Dermis microvascular lymphatic vessel endothelial cell (primary cell): ENCODE data around the gene GPC5. TPM values are rescaled to one million over a fixed set of nuclear protein-coding genes. Genes with fewer than 3 reads are reported as not detected.
"Not testable (repeated sequence)": the region's sequence is repeated elsewhere in the genome, so short reads cannot be mapped to it uniquely, and the experiment has no call there.

Experiments
- DNase-seq, 2 donors: peaks; one replicate each; pipeline versions ENCODE4 v3.0.0 to v3.0.0-alpha.2; 2010; ENCODE audit warnings: low read depth in 2 of 2
- total RNA-seq: library from RNA; depleted of rRNA; stranded (reverse); fragments of >200 nt; gene quantifications from 2 replicates; pipeline ENCODE4 v1.2.1, GENCODE V29; 2014

The GPC5 gene
- total RNA-seq, 1 donor from 2014 or later: 0.51 TPM

GRCh38 chr13:92255526-92255925 is 857.1 kb downstream of the GPC5 start:
- DNase-seq: no peak

- DNase-seq: no peak
Measured at GRCh38 chr13:92256211-92256610, 857.8 kb downstream of the GPC5 start.

GRCh38 chr13:92259046-92259445 is 860.6 kb downstream of the GPC5 start:
- DNase-seq: no peak

GRCh38 chr13:92259523-92259922 is 861.1 kb downstream of the GPC5 start:
- no peak for DNase-seq

GRCh38 chr13:92260363-92260762 is 861.9 kb downstream of the GPC5 start:
- no peak for DNase-seq

GRCh38 chr13:92262100-92262788 is 863.8 kb downstream of the GPC5 start:
- DNase-seq: no peak

GRCh38 chr13:92265408-92265807 is 867.0 kb downstream of the GPC5 start:
- DNase-seq: no peak

- no peak for DNase-seq
Measured at GRCh38 chr13:92270990-92271389, 872.6 kb downstream of the GPC5 start.

GRCh38 chr13:92272177-92272576 is 873.8 kb downstream of the GPC5 start:
- DNase-seq: no peak

GRCh38 chr13:92280986-92281385 is 882.6 kb downstream of the GPC5 start:
- not testable (repeated sequence) for DNase-seq

- DNase-seq: not testable (repeated sequence)
Measured at GRCh38 chr13:92290718-92291307, 892.4 kb downstream of the GPC5 start.

GRCh38 chr13:92294533-92294932 is 896.1 kb downstream of the GPC5 start:
- DNase-seq: not testable (repeated sequence)

- DNase-seq: not testable (repeated sequence)
Measured at GRCh38 chr13:92296154-92296671, 897.8 kb downstream of the GPC5 start.

- no peak for DNase-seq
Measured at GRCh38 chr13:92297971-92298942, 899.8 kb downstream of the GPC5 start.

- DNase-seq: no peak
Measured at GRCh38 chr13:92300651-92301050, 902.2 kb downstream of the GPC5 start.

- DNase-seq: no peak
Measured at GRCh38 chr13:92303428-92303827, 905.0 kb downstream of the GPC5 start.

- no peak for DNase-seq
Measured at GRCh38 chr13:92307752-92308151, 909.3 kb downstream of the GPC5 start.

- no peak for DNase-seq
Measured at GRCh38 chr13:92312823-92313222, 914.4 kb downstream of the GPC5 start.

- DNase-seq: no peak
Measured at GRCh38 chr13:92313382-92313781, 915.0 kb downstream of the GPC5 start.

GRCh38 chr13:92315265-92315664 is 916.8 kb downstream of the GPC5 start:
- DNase-seq: no peak

- DNase-seq: no peak
Measured at GRCh38 chr13:92316030-92316429, 917.6 kb downstream of the GPC5 start.

- no peak for DNase-seq
Measured at GRCh38 chr13:92317066-92317465, 918.6 kb downstream of the GPC5 start.
